Esophagus mucosa (tissue), 1 donor: ENCODE results near the gene CYBA. TPM values are rescaled to one million over a fixed set of nuclear protein-coding genes. Genes with fewer than 3 reads are reported as not detected.

Experiments used
- ATAC-seq: fragments of 200-7000 bp; cut with Tn5 transposase; one replicate; pipeline ENCODE4 v1.9.1; 2020
- total RNA-seq: library from RNA; stranded (reverse); gene quantifications from one replicate; pipeline ENCODE4 v1.2.4, GENCODE V29; 2023
- donor health status: DM: yes; HTN: yes; CAD: no.

CYBA gene
- total RNA-seq, 1 donor from 2014 or later, result 66.3 TPM

DNA sequence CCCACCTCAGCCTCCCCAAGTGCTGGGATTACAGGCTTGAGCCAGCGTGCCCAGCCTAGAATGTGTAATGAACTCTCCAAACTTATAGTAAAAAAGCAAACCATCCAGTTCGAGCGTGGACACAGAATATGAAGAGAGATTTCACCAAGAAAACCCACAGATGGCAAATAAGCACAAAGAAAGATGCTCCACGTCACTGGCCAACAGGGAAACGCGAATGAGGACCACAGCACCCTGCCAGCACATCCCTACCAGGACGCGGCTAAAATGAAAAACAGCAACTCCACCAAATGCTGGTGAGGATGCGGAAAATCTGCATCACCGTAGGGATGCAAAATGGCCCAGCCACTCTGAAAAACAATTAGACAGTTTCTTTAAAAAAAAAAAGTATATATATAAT is 10.6 kb upstream of the CYBA start:
- ATAC-seq, result no peak

DNA sequence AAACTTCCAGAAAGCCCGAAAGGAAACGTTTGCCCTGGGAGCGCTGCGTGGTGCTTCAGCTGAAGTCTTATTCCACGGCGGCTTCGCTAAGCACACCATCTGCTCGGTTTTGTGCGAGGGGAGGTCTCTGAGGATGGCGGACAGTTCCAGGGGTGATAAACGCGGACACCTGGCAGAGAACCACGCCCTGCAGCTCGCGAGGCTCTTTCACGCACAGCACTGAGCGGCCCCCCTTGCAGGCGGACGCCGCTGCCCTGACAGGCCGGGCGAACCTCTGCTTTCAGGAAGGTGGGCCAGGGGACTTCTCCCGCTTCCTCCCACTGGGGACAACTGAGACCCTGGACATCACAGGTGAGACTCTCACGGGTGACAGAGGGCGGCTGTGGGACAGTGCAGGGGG is 8.3 kb upstream of the CYBA start:
- ATAC-seq, result no peak

DNA sequence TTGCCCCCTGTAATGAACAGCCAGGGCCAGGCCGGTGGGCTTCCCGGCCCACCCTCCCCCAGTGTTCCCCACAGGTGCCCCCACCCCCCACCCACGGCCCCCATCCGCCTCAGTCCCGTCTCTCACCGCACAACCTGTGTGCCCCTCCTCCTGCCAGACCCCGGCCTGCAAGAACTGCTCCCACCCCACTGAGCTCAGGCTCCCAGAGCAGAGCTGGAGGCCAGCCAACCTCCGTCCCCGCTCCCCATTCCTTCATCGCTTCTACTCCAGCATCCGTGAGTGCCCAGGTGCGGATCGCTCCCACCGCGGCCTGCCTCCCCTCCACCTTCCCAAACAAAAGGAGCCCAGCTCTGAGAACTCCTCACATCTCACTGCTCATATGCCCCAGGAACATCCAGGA is 7.9 kb upstream of the CYBA start:
- no peak for ATAC-seq

DNA sequence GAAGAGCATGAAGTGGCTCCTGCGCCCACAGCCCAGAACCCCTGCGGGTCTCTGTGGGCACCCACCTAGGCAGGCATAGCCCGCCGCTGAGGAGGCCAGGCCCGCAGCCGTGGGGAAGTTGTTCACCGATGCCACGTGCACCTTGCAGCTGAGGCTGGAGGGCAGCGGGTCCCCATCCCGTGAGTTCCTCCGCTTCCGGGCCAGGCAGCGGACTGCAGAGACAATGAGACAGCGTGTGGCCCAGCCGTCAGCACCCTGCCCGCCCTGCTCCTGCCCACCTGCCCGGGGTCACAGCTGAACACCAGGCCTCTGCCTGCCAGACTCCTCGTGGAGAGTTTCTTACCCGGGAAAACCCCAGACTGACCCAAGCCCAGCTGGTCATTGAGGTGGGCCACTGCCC is 6.5 kb upstream of the CYBA start:
- ATAC-seq, result no peak

DNA sequence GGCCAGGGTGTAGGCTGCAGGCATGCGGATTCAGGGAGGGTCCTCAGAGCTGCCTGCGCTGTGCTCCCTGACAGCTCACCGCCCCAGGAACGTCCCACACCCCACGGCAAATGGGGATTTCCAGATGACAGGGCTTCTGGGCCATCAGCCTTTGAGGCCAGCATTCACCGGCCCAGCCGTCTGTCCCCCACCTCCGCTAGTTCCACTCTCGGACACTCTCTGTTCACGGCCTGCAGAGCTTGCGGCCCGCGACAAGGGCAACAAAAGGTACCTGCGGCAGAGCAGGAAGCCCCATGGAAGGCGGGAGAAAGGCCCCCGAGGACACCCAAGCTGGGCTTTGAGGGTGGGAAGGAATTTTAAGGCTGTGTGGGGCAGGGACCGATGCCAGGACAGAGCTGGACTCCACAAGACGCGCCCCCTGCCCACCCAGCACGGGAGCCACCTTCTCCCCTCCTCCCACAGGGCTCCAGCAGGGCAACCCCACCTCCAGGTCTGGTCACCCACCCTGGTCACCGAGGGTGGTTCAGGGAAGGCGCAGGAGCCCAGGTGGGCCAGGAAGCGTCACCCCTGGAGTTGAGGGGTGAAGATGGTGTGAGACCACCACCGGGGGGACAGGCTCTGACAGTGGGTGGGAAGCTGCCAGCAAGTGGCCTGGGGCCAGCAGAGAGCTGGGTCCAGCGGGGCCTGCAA is 5.6 kb upstream of the CYBA start:
- no peak for ATAC-seq

DNA sequence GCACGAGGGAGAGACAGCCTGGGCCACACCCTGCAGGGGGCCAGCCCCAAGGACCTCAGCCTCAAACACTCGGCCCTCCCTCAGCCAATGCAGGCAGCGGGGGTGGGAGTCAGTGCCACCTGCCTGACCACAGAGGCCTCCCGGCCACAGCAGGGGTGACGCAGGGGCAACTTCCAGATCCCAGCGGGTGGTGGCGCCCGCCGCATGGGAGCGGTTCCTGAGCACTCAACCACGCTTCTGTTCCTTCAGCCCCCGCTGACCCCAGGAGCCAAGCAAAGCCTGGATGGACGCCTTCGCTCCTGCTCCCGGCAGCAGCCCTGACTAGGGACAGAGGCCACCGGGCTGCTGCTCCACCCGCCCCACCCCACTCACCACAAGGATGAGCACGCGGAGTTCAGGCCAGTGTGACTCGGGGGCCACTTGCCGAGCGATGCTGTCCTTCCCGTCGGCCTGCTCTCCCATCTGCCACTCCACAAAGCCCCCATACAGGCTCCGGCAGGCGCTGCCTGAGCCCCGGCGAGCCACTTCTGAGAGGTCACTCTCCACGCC is 5.0 kb upstream of the CYBA start:
- ATAC-seq, result no peak

DNA sequence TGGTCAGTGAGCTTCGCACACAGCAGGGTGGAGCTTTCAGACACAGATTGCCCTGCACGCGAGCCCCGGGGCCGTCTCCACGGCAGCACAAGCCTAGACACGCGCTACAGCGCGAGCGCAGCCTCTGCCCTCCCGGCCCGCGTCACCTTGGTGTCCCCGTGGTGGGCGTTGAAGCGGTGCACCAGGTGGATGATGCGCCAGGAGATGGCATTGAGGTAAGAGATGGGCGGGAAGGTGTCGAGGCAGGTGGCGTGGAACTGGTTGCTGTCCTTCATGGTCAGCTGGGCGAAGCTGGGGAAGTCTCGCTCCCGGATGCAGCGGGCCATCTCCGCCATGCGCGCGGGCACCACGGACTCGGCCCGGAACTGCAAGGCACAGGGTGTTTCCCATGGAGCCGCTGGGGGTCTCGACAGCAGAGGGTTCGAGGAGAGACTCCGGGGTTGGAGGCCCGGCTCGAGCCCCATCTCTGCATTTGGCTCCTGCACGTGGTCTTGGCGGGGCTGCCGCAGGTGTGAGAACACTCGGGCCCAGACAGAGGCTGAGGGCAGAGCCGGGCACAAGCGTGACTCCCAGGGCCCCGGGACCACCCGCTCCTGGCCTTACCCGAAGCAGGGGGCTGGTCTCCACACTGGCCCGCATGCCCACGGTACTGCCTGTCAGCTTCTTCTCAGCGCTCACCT is 4.3 kb upstream of the CYBA start:
- ATAC-seq, result no peak

DNA sequence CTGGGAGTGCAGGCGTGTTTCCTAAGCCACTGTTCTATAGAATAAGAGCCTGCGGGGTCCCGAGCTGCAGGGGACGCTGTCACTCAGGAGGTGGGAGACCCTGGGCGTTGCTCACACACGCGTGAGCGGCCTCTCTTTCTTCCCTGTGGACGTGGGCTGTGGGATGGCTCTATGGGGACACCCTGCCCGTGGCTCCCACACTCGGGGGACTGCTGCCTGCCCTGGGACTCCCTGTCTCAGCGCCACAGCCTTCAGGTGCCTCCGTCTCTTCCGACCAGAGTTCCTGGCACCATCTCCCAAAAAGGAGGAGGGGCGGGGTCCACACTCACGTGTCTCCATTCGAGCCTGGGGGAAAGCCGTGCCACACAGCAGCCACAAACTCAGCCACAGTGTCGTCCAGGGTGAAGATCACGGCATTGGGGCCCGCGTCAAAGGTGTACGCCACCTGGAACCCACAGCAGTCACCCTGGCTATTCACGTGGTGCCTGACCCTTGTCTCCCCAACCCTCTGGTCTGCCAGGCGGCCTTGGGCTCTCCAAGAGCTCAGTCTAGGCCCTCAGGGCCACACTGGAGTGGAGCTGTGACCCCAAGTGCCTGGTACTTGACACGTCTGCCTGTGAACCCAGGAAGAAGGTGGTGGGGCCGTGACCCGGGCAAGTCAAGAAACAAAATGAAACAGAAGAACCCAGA is 3.7 kb upstream of the CYBA start:
- no peak for ATAC-seq

DNA sequence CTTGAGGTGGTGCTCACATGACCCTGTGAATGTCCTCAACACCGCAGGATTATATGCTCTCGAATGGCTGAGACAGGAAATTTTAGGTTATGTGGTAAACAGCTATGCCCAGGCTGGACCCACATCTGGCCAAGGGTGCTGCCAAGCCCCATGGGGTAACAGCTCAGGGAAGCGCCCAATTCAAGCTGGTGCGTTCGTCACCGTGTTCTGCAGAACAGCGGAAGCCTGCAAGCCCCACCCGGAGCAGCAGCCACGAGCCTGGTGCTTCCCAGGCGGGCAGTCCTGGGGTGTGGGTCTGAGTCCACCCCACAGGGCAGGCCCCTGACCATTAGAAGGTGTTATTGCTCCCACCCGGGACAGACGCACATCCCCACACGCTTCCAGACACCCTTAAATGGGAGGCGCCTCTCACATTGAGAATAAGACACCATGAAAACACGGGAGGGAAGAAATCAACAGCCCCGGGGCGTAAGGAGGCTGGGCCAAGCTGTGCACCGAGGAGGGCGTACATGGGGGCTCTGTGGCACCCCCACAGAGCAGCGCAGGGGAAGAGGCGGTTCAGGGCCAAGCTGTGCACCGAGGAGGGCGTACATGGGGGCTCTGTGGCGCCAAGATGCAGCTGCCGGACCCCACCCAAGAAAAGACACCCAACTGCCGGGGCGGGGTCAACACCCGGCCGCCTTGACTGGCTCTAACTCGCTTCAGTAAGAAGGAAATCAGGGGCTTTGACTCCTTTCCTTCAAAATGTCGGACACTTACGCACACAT is 2.9 kb upstream of the CYBA start:
- no peak for ATAC-seq

DNA sequence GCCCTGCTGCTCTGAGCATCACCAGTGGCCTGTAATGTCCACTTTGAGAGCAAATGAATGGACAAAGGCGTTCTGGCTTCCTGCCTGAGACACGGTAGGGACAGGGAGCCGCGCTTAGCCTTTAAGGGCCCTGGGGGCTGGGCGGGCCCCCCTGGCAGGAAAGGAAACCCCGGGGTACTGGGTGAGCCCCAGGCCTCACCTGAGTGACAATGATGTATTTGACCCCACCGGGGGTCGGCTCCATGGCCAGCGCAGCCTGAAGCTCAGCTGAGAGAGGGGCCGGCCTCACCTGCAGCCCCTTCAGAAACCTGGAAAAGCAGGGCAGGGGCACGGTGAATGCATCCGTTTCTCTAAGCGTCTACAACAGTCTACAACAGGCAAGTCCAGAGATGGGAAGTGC is 2.2 kb upstream of the CYBA start:
- no peak for ATAC-seq

DNA sequence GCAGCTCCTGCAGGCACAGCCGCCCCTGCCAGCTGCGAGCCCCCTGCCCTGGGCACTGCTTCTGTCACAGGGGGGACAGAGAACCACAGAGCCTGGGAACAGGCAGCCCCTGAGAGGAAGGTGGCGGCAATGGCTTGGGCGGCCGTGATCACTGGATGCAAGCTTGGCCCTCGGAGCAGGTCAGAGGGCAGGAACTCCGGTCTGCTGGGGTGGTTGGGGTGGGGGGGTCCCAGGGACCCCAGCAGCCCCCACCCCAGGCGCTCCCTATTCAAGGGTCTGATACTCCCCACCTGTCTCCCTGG is 1.9 kb upstream of the CYBA start:
- ATAC-seq, result no peak

DNA sequence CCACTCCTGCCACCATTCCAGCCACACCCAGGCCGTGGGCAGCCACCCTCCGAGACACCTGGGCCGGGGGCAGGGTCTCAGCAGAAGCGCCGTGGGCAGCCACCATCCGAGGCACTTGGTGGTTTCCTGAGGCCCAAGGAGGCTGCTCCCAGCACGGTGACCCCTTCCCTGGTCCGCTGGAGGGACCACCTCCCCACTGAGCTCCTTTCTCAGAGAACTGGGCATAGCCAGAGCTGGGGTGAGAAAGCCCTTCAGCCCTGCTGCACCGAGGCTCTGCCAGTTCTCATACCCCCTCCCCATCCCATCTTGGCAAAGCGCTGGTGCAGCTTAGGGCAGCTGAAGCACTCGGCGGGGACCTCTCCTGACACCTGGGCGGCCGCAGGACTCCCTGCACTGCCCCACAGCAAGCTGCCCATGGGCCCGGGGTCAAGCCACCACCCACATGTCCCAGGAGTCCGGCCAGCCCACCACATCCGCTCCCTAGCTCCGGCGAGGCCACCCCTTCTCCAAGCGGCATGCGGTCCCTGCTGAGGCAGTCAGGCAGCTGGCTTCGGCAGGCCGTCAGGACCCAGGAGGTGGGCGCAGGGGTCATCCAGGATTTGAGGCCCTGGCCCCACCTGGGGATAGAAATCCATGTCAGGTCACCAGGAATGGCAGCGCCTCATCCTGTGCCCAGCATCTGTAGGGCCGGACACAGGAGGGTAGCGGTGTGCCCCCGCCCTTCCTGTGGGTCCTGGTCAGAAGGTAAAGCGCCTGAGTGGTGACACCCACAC is 1.3 kb upstream of the CYBA start:
- ATAC-seq, result no peak

DNA sequence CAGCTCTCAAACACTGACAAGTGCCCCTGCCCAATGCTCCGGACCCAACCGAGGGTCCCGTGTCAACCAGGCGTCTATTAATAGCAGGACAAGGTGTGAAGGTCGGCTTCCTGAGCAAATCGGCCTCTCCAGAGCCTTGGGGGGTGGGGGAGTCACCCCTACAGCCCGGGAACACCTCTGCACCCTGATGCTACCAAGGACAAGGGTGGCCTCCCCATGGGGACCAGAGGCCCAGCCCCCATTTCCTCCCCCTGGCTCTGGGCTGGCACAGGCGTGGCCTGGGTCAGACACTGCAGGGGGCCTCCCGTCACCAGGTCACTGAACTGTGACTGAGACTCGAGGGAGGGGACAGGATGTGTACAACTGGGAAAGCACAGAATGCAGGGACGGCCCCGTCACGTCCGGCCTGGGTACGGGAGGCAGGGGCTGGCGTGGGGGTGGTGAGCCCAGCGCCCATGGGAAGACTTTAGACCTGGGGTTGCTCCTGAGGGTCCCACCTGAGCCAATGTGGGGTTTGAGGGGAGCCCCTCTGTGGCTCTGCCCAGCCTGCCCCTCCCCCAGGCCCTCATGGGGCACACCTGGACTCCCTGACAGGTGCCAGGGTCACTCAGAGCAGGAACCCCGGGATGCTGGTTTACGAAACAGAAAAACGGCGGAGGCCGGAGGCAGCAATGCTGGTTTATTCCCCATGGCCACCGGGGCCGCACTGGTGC is 579 bp upstream of the CYBA start:
- peak; percentile 65 for ATAC-seq

DNA sequence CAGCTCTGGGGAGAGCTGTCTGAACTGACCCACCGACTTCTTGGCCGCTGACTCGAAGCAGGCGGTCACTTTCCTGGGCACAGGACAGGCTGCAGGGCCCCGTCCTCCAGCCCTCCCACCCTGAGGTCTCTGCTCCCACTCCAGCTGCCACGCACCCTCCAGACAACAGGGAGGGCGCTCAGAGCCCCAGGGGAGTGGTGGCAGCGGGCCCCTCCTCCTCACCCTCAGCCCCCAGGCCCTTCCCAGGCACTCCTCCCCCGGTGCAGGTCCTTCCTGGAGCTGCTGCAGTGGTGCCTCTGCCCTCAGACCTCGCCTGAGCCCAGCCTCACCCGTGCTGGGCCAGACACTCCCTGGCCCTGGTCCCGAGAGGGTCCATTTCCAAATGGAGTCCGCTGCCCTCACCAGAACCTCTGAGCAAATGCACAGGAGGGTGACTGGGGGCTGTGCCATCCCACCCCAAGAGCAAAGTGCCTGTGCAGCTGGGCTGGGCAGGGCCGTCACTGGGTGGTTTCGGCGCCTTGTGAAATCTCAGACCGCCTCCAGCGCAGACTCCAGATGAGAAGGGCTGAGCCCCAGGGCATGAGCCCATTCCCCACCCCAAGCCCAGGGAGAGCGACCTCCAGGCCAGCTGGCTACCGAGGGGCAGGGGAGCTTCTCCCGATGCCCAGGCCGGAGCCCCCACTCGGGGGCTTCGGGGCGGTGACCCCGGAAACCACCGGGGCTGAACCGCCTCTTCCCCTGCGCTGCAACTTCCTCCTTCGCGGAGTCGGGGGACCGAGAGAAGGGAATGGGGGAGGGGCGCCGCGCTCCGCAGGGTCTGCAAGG is 717 bp downstream of the CYBA start:
- peak; percentile 11 for ATAC-seq

DNA sequence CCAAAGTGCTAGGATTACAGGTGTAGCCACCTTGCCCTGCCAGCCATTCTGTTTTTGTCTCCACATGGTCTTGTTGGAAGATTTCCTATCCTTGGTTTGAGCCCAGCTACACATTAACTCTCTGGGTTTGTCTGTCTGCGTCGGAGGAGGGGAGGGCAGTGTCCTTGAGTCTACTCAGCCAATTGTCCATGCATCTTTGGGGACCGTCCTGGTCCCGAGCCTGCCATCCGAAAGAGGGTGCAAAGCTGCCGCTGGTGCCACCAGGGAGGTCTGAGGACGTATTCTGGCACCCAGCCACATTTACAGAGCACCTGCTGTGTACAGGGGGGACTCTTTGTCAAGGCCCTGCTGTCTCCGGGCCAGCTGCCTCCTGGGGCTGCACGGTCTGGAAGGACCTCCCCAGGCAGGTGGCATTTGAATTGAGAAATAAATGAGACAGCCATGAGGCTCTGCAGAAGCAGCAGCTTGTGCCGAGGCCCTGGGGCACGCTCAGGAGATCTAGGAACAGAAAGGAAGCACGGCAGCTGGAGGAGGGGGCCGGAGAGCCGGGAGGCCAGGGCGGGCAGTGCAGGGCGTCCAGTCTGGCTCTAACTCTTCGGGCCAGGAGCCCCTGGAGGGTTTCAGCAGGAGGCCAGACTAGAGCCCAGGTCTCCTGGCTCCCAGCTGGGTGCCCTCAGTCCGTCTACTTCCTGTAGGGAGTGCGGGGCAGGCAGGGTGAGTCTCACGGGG is 1.5 kb downstream of the CYBA start:
- ATAC-seq, result no peak

DNA sequence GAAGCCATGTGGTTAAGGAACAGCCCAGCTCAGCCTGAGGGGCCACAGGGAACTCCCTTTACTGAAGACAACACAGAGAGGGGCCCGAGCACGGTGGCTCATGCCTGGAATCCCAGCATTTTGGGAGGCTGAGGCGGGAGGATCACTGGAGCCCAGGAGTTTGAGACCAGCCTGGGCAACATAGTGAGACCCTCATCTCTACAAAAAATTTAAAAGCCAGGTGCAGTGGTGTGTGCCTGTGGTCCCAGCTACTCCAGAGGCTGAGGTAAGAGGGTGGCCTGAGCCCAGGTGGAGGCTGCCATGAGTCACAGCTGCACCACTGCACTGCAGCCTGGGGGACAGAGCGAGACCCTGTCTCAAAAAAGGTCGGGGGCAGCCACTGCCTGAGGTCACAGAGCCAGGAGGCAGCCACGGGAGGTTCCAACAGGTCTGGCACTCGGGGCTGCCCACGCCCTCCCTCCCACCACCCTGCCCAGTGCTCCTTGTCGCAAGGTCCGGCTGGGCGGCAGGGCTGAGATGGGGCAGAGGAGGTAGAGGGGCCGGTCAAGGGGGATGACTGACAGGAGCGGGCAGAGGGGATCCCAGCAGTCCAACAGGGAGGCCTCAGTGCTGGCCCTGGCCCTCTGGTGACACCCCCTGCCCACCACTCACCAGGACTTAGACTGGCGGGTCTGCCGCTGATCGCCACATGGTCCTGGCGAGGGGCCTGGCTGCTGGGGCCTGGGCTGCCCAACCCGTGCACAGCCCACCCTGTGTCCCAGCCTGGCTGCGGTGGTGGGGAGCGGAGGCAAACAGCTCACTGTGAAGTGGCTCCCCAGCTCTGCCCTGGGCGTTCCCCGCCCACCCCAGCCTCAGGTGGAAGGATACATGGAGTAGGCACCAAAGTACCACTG is 3.4 kb downstream of the CYBA start:
- no peak for ATAC-seq

DNA sequence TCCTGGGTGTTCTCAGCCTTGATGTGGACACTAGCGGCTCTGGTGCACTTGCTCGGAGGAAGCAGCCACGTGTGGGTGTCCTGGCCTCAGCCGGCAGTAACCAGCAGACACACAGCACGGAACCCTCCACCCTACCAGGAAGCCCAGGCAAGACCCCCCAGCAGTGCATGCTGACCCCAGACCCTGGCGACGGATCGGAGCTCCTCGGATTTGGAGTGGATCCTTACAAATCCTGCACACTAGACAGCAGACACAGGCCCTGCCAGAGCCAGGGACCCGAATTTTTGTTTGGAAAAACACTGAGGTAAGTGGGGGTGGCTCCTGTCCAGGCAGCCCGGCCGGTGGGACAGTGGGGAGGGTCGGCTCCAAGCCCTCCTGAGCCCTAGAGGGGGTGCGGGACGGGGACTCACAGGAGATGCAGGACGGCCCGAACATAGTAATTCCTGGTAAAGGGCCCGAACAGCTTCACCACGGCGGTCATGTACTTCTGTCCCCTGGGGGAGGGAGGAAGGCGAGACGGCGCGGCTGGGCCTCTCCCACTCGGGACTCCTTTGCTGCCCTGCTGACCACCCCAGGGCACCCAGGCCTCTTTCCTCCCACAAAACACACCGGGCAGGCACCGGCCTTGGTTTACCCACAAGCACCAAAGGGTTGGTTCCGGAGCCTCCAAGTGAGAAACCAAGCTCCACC is 4.4 kb downstream of the CYBA start:
- no peak for ATAC-seq

DNA sequence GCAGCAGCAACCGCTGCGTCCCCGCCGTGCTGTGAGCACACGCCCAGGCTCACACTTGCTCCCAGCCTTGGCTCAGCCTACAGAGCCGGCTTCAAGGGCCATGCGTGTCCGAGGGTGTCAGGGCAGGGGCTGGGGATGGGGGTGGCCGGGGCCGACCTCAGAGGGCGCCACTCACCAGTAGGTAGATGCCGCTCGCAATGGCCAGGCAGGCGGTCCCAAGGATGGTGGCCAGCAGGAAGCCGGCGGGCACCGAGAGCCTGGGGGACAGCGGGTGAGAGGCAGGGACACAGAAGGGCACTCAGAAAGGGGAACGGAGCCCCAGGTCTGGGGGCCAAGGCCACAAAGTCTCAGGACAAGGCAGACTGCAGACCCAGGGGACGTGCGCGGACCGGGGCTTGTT is 4.9 kb downstream of the CYBA start:
- no peak for ATAC-seq
